GM12865 (cell line): ENCODE measurements around the gene CAPZB.

Experiments
- DNase-seq: peaks from one replicate; pipeline ENCODE4 v3.0.0; 2010; ENCODE audit warnings: low read depth
- H3K4me3 ChIP-seq: 2 replicates; pipeline ENCODE4 v1.5.1; 2011; ENCODE audit warnings: mild to moderate bottlenecking, low read depth, low read length, control low read depth
- CTCF ChIP-seq: IDR thresholded peaks from 2 replicates; pipeline ENCODE4 v1.5.1; 2011; ENCODE audit warnings: low read length, control low read depth, low read depth, inconsistent platforms; ENCODE audit not compliant: insufficient read depth; ENCODE audit errors: missing control alignments

CAPZB gene

GRCh38 chr1:19384113-19384512, 101.2 kb downstream of the CAPZB start:
- TF ChIP-seq CTCF: no peak
- H3K4me3 ChIP-seq: no peak overlapping the region
- no peak for DNase-seq

GRCh38 chr1:19382222-19382621, 103.1 kb downstream of the CAPZB start:
- TF ChIP-seq CTCF: no peak
- DNase-seq: no peak
- H3K4me3 ChIP-seq: no peak overlapping the region

GRCh38 chr1:19381261-19381660, 104.1 kb downstream of the CAPZB start:
- no peak for DNase-seq
- no peak for TF ChIP-seq CTCF
- no peak overlapping the region for H3K4me3 ChIP-seq

GRCh38 chr1:19377812-19378718, 107.3 kb downstream of the CAPZB start:
- no peak for TF ChIP-seq CTCF
- no peak for DNase-seq
- H3K4me3 ChIP-seq: no peak overlapping the region

GRCh38 chr1:19376428-19377372, 108.6 kb downstream of the CAPZB start:
- DNase-seq: no peak
- no peak for TF ChIP-seq CTCF
- H3K4me3 ChIP-seq: no peak overlapping the region

GRCh38 chr1:19375631-19376400, 109.5 kb downstream of the CAPZB start:
- H3K4me3 ChIP-seq: no peak overlapping the region
- TF ChIP-seq CTCF: no peak
- DNase-seq: no peak
